ENCODE results near the gene RIMBP2.
A peak's percentile ranks its signal among the peaks of the same experiment; 100 is the strongest.

Gene RIMBP2

GRCh38 chr12:130703733-130704375 lies 12.2 kb downstream of the RIMBP2 start:
- Histone ChIP-seq H3K18ac (ENCODE audit: low read length) (no peak overlapping the region), H3K27me3 (ENCODE audit: insufficient read depth, low read length, poor library complexity) (no peaks in the 10 kb centered on the region), H2AK5ac (ENCODE audit: low read length) (no peak overlapping the region), H3K9ac (ENCODE audit: low read length) (no peak overlapping the region), H3K4ac (ENCODE audit: low read depth, low read length) (no peak overlapping the region), H3K36me3 (ENCODE audit: control insufficient read depth, insufficient read depth, low read length) (no peaks in the 10 kb centered on the region), H2BK120ac (ENCODE audit: low read depth, low read length) (no peak overlapping the region), H3K4me3 (ENCODE audit: low read length) (no peak overlapping the region), H3K27ac (ENCODE audit: low read depth, low read length) (no peak overlapping the region), H2BK15ac (replicated peaks; ENCODE audit: low read depth) (no peak overlapping the region), H3K79me1 (ENCODE audit: low read length) (no peaks in the 10 kb centered on the region), H4K5ac (ENCODE audit: low read length) (no peak overlapping the region), H3K23ac (ENCODE audit: low read length) (no peak overlapping the region), H3K79me2 (ENCODE audit: control insufficient read depth, insufficient read depth, low read length) (no peaks in the 10 kb centered on the region), H3K4me2 (ENCODE audit: low read length) (no peak overlapping the region), H4K8ac (ENCODE audit: low read depth, low read length) (no peak overlapping the region), H3K56ac (ENCODE audit: low read length) (peak overlapping the region; percentile 34), H2BK5ac (ENCODE audit: low read length) (no peak overlapping the region), H3K4me1 (ENCODE audit: control insufficient read depth, low read depth, low read length) (no peaks in the 10 kb centered on the region)
- DNase-seq = no peak
- no CpG with 5 or more reads among the region's 15 CpGs for WGBS (ENCODE audit: extremely low coverage, insufficient coverage, low lambda C conversion rate)

- H3K9ac ChIP-seq (ENCODE audit: low read length) = no peak overlapping the region
- H3K23ac ChIP-seq (ENCODE audit: low read length) = no peak overlapping the region
- no peak overlapping the region for H2BK5ac ChIP-seq (ENCODE audit: low read length)
- no peak overlapping the region for H4K8ac ChIP-seq (ENCODE audit: low read depth, low read length)
- no peaks in the 10 kb centered on the region for H3K79me1 ChIP-seq (ENCODE audit: low read length)
- H3K4ac ChIP-seq (ENCODE audit: low read depth, low read length) = no peak overlapping the region
- no peak overlapping the region for H4K5ac ChIP-seq (ENCODE audit: low read length)
- no peak overlapping the region for H3K4me3 ChIP-seq (ENCODE audit: low read length)
- no CpG with 5 or more reads among the region's 25 CpGs for WGBS (ENCODE audit: extremely low coverage, insufficient coverage, low lambda C conversion rate)
- H3K4me1 ChIP-seq (ENCODE audit: control insufficient read depth, low read depth, low read length) = no peaks in the 10 kb centered on the region
- no peak overlapping the region for H3K56ac ChIP-seq (ENCODE audit: low read length)
- no peak overlapping the region for H3K4me2 ChIP-seq (ENCODE audit: low read length)
- no peak overlapping the region for H3K27ac ChIP-seq (ENCODE audit: low read depth, low read length)
- no peaks in the 10 kb centered on the region for H3K27me3 ChIP-seq (ENCODE audit: insufficient read depth, low read length, poor library complexity)
- no peak overlapping the region for H2AK5ac ChIP-seq (ENCODE audit: low read length)
- H3K18ac ChIP-seq (ENCODE audit: low read length) = no peak overlapping the region
- no peak overlapping the region for H2BK120ac ChIP-seq (ENCODE audit: low read depth, low read length)
- H2BK15ac ChIP-seq (replicated peaks; ENCODE audit: low read depth) = no peak overlapping the region
- H3K79me2 ChIP-seq (ENCODE audit: control insufficient read depth, insufficient read depth, low read length) = no peaks in the 10 kb centered on the region
- no peaks in the 10 kb centered on the region for H3K36me3 ChIP-seq (ENCODE audit: control insufficient read depth, insufficient read depth, low read length)
- no peak for DNase-seq
Measured at GRCh38 chr12:130702966-130703732, 12.9 kb downstream of the RIMBP2 start.

DNA sequence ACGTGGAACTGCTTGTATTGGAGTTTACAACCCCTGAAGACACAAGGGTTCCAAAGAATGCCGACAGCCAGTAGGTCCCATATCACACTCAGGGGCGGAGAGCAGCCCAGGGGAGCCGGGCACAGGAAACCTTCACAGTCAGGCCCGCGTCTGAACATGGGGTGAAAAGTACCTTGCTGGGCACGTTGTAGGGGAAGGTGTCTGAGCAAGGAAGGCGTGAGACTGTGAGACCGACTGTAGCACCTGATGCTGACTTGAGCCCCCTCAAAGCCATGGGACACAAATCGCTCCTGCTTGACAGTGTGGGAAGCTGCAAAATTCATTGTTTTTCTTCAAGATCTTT lies 14.7 kb downstream of the RIMBP2 start:
- H3K4me1 ChIP-seq (ENCODE audit: control insufficient read depth, low read depth, low read length) = no peaks in the 10 kb centered on the region
- no peak overlapping the region for H2AK5ac ChIP-seq (ENCODE audit: low read length)
- no peaks in the 10 kb centered on the region for H3K36me3 ChIP-seq (ENCODE audit: control insufficient read depth, insufficient read depth, low read length)
- H3K23ac ChIP-seq (ENCODE audit: low read length) = no peak overlapping the region
- H3K4ac ChIP-seq (ENCODE audit: low read depth, low read length) = no peak overlapping the region
- no peaks in the 10 kb centered on the region for H3K27me3 ChIP-seq (ENCODE audit: insufficient read depth, low read length, poor library complexity)
- H2BK5ac ChIP-seq (ENCODE audit: low read length) = no peak overlapping the region
- no peak overlapping the region for H3K9ac ChIP-seq (ENCODE audit: low read length)
- H3K56ac ChIP-seq (ENCODE audit: low read length) = no peak overlapping the region
- H4K5ac ChIP-seq (ENCODE audit: low read length) = no peak overlapping the region
- no CpG with 5 or more reads among the region's 10 CpGs for WGBS (ENCODE audit: extremely low coverage, insufficient coverage, low lambda C conversion rate)
- no peak for DNase-seq
- H4K8ac ChIP-seq (ENCODE audit: low read depth, low read length) = no peak overlapping the region
- H3K27ac ChIP-seq (ENCODE audit: low read depth, low read length) = no peak overlapping the region
- H3K4me2 ChIP-seq (ENCODE audit: low read length) = no peak overlapping the region
- no peak overlapping the region for H3K4me3 ChIP-seq (ENCODE audit: low read length)
- H2BK15ac ChIP-seq (replicated peaks; ENCODE audit: low read depth) = no peak overlapping the region
- no peaks in the 10 kb centered on the region for H3K79me1 ChIP-seq (ENCODE audit: low read length)
- no peak overlapping the region for H2BK120ac ChIP-seq (ENCODE audit: low read depth, low read length)
- no peaks in the 10 kb centered on the region for H3K79me2 ChIP-seq (ENCODE audit: control insufficient read depth, insufficient read depth, low read length)
- no peak overlapping the region for H3K18ac ChIP-seq (ENCODE audit: low read length)

GRCh38 chr12:130700492-130701401 lies 15.4 kb downstream of the RIMBP2 start:
- Histone ChIP-seq H2AK5ac (ENCODE audit: low read length) (no peak overlapping the region), H4K5ac (ENCODE audit: low read length) (no peak overlapping the region), H3K23ac (ENCODE audit: low read length) (no peak overlapping the region)

DNA sequence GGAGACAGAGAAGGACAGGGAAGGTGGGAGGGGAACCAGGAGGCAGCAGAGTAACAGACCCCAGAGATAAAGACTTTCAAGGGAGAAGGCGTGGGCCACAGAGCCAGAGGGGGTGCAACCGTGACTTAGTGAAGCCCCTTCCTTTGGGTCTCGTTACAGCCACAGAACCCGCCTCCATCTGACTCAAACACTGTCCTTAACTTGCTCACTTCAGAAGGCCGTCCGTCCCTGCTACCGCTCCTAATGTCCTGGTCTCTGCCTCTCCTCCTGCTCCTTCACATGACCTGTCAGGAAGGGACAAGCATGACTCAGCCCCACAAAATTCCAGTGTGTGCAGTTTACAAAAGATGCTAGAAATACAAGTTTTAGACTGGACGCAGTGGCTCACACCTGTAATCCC lies 18.0 kb downstream of the RIMBP2 start:
- Histone ChIP-seq H3K56ac (ENCODE audit: low read length) (no peak overlapping the region), H3K4ac (ENCODE audit: low read depth, low read length) (no peak overlapping the region), H3K23ac (ENCODE audit: low read length) (no peak overlapping the region), H3K36me3 (ENCODE audit: control insufficient read depth, insufficient read depth, low read length) (no peaks in the 10 kb centered on the region), H4K5ac (ENCODE audit: low read length) (no peak overlapping the region), H3K18ac (ENCODE audit: low read length) (no peak overlapping the region), H2AK5ac (ENCODE audit: low read length) (no peak overlapping the region), H3K27ac (ENCODE audit: low read depth, low read length) (no peak overlapping the region), H3K4me1 (ENCODE audit: control insufficient read depth, low read depth, low read length) (no peaks in the 10 kb centered on the region), H2BK15ac (replicated peaks; ENCODE audit: low read depth) (no peak overlapping the region), H3K79me1 (ENCODE audit: low read length) (no peaks in the 10 kb centered on the region), H2BK5ac (ENCODE audit: low read length) (no peak overlapping the region), H4K8ac (ENCODE audit: low read depth, low read length) (no peak overlapping the region), H3K9ac (ENCODE audit: low read length) (no peak overlapping the region), H2BK120ac (ENCODE audit: low read depth, low read length) (no peak overlapping the region), H3K79me2 (ENCODE audit: control insufficient read depth, insufficient read depth, low read length) (no peaks in the 10 kb centered on the region), H3K4me2 (ENCODE audit: low read length) (no peak overlapping the region), H3K27me3 (ENCODE audit: insufficient read depth, low read length, poor library complexity) (no peaks in the 10 kb centered on the region), H3K4me3 (ENCODE audit: low read length) (no peak overlapping the region)
- WGBS (ENCODE audit: extremely low coverage, insufficient coverage, low lambda C conversion rate) = no CpG with 5 or more reads among the region's 8 CpGs
- no peak for DNase-seq

More at GRCh38 chr12:130700492-130701401, 15.4 kb downstream of the RIMBP2 start:
- Histone ChIP-seq H2BK120ac (ENCODE audit: low read depth, low read length) (no peak overlapping the region), H3K4me3 (ENCODE audit: low read length) (no peak overlapping the region), H3K56ac (ENCODE audit: low read length) (no peak overlapping the region), H3K27ac (ENCODE audit: low read depth, low read length) (no peak overlapping the region), H2BK5ac (ENCODE audit: low read length) (no peak overlapping the region), H3K4me1 (ENCODE audit: control insufficient read depth, low read depth, low read length) (no peaks in the 10 kb centered on the region), H3K4ac (ENCODE audit: low read depth, low read length) (no peak overlapping the region), H3K9ac (ENCODE audit: low read length) (no peak overlapping the region), H2BK15ac (replicated peaks; ENCODE audit: low read depth) (no peak overlapping the region), H3K4me2 (ENCODE audit: low read length) (no peak overlapping the region), H3K79me1 (ENCODE audit: low read length) (no peaks in the 10 kb centered on the region), H3K36me3 (ENCODE audit: control insufficient read depth, insufficient read depth, low read length) (no peaks in the 10 kb centered on the region), H3K18ac (ENCODE audit: low read length) (no peak overlapping the region), H4K8ac (ENCODE audit: low read depth, low read length) (no peak overlapping the region), H3K79me2 (ENCODE audit: control insufficient read depth, insufficient read depth, low read length) (no peaks in the 10 kb centered on the region), H3K27me3 (ENCODE audit: insufficient read depth, low read length, poor library complexity) (no peaks in the 10 kb centered on the region)
- WGBS (ENCODE audit: extremely low coverage, insufficient coverage, low lambda C conversion rate) = no CpG with 5 or more reads among the region's 14 CpGs
- no peak for DNase-seq

Measured in mesendoderm (in vitro differentiated cells).